LNCAP (cell line): ENCODE data around the gene CDH20.

Experiments used
- CTCF ChIP-seq: fragments of 450-650 bp; IDR thresholded peaks from 2 replicates; pipeline ENCODE4 v1.5.1; 2017; ENCODE audit warnings: mild to moderate bottlenecking

CDH20 gene

DNA sequence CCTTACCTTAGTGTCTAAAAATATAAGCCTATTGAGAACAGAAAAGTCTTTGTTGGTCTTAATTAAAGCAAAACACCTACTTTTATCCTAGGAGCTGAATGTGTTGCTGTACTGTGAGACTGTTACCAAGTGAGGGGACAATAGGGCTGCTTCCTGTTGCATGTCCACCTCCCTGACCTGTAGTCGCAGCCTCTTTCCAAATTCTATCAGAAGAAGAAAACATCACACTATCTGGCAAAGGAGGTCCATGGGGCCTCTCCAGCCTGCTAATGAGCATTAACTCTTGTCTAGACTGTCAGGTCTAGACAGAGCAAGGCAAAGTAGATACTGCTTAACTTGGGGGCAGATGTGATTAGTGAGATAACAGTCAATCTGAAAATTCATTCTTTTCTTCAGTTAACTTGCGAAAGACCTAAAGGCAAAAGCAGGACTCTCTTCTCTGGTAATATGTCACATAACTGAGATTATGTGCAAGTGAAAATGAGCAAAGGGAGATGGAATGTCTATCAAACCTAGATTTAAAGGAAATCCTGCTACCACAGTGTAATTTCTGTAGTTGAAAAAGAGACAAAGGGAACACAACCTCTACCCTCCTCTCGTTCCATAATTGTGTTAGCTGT is 66.9 kb downstream of the CDH20 start:
- no peak for TF ChIP-seq CTCF

DNA sequence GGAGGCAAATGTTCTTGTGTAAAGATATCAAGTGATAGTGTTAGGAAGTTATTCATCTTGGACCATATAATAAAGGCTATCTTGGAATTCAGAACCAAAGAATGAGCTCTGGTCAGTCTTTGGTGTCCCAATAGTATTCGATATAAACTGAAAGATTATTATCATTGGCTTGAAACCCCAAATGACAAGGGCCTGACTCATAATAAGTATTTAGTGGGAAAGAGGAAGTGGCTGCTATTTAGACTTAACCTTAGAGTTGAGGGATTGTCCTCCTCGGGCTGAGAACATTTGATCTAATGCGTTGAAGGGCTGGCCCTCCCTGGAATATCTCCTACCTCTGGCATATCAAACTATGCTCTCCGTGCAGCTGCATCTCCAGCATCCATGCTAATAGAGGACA is 67.5 kb downstream of the CDH20 start:
- no peak for TF ChIP-seq CTCF

GRCh38 chr18:61402726-61403125 is 69.5 kb downstream of the CDH20 start:
- TF ChIP-seq CTCF: no peak

DNA sequence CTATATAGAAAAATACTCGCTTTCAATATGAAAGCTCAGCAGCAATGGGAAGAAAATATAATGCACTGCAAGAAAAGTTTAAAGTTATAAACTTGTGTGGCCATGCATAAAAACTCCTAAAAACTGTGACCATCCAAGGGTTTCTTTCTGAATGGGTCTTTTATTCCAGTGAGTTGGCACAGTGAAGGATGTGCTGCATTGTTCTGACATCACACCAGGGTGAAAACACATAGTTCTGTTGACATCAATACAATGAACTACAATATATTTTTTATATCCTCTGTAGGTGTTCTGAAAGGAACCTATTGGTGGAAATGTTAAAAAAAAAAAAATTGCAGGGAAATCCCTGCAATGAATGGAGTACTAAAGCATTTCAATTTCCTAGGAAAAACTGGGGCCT is 80.2 kb downstream of the CDH20 start:
- no peak for TF ChIP-seq CTCF

- no peak for TF ChIP-seq CTCF
Observed at GRCh38 chr18:61414086-61414485, 80.9 kb downstream of the CDH20 start.

DNA sequence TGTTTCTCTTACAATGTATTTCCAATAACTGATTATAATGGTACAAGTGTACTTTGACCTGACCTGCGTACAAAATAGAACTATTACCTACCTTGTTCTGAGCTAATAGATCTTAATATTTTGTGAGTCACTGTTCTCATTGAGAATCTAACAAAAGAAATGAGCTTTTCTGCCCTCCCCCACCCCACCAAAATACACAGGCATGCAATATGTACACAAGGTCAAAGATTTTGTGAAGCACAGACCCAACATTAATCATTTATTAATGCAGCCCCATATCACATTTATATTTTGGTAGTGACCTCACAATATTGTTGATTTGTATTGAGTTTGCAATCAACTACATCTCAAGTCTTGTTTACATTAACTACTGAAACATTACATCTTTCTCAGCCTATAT is 86.5 kb downstream of the CDH20 start:
- no peak for TF ChIP-seq CTCF

DNA sequence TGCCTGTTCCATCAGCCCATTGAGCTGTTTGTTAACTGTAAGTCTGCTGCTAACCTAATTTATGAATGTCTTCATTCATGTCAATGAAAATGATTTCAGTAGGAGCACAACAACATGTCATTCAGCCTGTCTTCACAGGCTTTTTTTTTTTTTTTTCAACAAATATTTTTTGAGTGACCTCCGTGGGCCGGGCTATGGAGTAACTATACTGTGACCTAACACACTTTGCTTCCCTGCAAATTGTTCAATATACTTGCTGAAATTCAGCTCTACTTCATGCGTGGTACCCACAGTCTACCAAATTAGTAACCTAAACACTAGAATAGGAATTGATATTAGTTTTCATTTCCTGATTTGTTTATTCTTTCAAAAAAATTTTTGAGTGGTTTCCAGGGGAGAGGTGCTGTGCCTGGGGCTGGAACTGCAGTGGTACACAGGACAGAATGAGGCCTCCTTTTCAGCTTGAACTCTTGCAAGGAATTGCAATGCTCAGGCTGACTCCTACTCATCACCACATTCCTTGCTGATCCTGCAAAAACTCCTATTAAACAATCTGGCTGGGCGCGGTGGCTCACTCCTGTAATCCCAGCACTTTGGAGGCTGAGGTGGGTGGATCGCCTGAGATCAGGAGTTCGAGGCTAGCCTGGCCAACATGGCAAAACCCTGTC is 87.1 kb downstream of the CDH20 start:
- TF ChIP-seq CTCF: no peak
